Activated naive CD4-positive, alpha-beta T cell treated with anti-CD3 and anti-CD28 coated beads, Interleukin-2, amount 50 U/mL, for 72 hours (primary cell): ENCODE measurements around the gene NUDT16L1. TPM values are rescaled to one million over a fixed set of nuclear protein-coding genes. Genes with fewer than 3 reads are reported as not detected.
A peak's percentile ranks its signal among the peaks of the same experiment; 100 is the strongest.

Experiments
- ATAC-seq, 2 donors: fragments of 150-1000 bp; cut with Tn5 transposase; 2 replicates each; pipeline ENCODE4 v1.10.0; 2021; ENCODE audit warnings: mild to moderate bottlenecking in 2 of 2, moderate library complexity in 2 of 2
- DNase-seq, 2 donors: peaks; one replicate each; pipeline ENCODE4 v3.0.0; 2021 to 2022; ENCODE audit warnings: low spot score in 2 of 2
- H3K27ac Mint-ChIP-seq, 2 donors: one replicate each; pipeline ENCODE4 v1.8.0; 2022; ENCODE audit warnings: mild to moderate bottlenecking in 2 of 2, mixed read lengths in 2 of 2
- H3K36me3 Mint-ChIP-seq, 2 donors: one replicate each; pipeline ENCODE4 v1.8.0; 2022; ENCODE audit warnings: mixed read lengths in 2 of 2
- H3K9me3 Mint-ChIP-seq, 2 donors: one replicate each; pipeline ENCODE4 v1.8.0; 2022; ENCODE audit warnings: mixed read lengths in 2 of 2
- total RNA-seq, 2 donors: library from RNA; stranded (reverse); gene quantifications; one replicate each; pipeline ENCODE4 v1.2.3, GENCODE V29; 2022

Gene NUDT16L1
- total RNA-seq, 2 donors from 2014 or later: 20.7 to 42.8 TPM

DNA sequence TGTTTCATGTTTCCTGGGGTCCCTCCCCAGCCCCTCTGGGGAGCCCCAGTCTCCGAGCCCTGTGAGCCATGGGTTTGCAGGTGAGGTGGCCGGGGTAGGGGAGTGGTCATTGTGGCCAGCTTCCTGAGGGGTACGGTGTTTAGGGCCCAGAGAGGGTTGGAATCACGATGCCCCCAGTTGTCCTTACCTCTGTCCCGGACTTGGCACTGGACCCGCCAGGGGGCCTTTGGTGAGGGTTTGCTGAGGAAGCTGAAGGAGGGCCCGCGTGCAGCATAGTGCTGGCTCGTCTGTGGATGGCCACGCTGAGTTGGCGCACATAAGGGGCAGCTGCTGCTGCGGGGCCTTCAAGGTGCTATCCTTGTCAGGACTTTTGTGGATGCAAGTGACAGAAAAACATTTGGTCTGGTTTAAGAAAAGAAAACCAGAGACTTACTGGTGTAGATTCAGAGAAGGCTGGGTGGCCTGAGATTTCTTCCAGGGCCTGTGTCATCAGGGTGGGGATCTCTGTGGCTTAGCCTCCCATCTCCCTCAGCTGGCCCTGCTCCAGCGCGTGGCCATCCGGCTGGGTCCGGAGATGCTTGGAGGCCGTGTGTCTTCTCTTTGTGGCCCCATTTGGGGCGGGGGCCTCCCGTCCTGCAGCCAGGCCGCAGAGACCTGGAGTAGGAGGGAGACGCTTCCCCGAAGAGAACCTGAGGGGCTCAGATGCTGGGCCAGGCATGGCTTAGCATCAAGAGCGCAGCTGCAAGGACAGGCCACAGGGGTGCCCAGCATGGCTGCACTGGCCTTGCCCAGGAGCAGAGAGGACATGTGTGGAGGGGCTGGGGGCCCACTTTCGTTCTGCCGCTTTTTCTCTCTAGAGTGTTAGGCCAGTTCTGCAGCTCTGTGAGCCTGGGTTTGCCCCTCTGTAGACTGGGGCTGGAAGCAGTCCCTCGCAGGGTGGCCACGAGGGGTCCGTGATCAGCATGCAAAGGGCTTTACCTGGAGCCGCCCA is 33.7 kb upstream of the NUDT16L1 start:
- DNase-seq (no peak), ATAC-seq (peak in 1 of 2 donors; percentile 8)
- Mint-ChIP-seq H3K36me3 (peaks cover 5 to 9% of the 10 kb centered on the region in 2 donors), H3K27ac (peak overlapping the region; percentile 81 to 86), H3K9me3 (no peaks in the 10 kb centered on the region)

DNA sequence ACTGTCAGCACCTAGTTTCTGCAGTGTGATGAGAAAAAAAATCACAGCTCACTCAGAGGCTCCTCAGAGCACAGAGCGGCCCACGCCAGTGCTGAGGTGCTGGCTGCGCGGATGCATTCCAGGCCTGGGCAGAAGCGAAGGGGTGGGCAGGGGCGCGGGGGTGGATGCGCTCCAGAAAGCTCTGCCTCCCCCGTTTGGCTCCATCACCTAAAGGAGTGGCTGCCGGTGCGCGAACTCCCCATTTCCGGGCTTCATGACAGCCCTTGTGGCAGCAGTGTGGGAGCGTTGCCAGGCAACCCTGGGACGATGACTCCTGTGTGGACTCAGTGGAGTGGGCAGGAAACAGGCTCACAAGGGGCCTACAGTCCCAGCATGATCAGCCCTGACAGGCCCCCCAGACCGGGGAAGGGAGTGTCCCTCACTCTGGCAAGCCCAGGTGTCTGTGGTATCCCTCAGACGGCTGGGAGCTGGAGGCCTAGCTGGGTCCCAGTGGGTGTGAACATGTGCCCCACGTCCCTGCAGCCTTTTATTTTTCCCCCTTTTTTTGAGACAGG is 32.8 kb upstream of the NUDT16L1 start:
- DNase-seq (peak; percentile 77 to 83), ATAC-seq (peak; percentile 73 to 87)
- Mint-ChIP-seq H3K36me3 (peaks cover 5 to 9% of the 10 kb centered on the region in 2 donors), H3K9me3 (no peaks in the 10 kb centered on the region), H3K27ac (peak overlapping the region; percentile 86 to 92)

DNA sequence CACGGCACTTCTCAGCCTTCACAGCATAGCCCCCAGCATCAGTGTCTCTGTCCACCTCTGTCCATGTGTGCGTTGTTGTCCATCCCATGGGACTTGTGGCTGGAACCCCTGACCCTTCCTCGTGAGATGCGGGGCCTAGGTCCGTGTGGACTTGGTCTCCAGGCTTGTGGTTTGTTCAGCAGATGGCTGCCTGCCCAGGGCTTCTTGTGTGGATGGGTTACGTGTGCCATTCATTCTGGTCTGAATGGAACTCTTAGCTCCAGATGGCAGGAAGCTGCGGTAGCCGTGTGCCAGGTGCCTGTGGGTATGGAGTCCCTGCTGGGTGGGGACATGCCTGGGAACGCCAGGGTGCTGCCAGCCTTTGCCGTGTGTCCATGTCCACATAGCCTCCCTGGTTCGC is 31.7 kb upstream of the NUDT16L1 start:
- H3K9me3 Mint-ChIP-seq: no peaks in the 10 kb centered on the region
- H3K27ac Mint-ChIP-seq: peak overlapping the region in 1 of 2 donors; percentile 86
- ATAC-seq (no peak), DNase-seq (no peak)
- peaks cover 5 to 9% of the 10 kb centered on the region in 2 donors for H3K36me3 Mint-ChIP-seq

DNA sequence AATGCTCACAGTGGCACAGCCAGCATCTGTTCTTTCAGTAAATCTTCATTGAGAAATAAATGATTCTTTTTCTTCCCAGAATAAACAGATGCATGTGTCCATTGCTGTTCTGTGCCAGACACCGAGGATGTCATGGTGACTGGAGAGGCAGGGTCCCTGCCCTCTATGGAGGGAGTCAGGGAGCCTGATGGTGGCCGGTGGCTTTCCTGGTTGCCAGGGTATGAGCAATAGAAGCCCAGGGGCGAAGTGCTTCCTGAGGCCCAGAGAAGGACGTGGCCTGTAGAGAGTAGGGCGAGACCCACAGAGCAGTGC is 29.9 kb upstream of the NUDT16L1 start:
- peaks cover 5 to 9% of the 10 kb centered on the region in 2 donors for H3K36me3 Mint-ChIP-seq
- DNase-seq (no peak), ATAC-seq (no peak)
- H3K27ac Mint-ChIP-seq: peak overlapping the region; percentile 80 to 87
- no peaks in the 10 kb centered on the region for H3K9me3 Mint-ChIP-seq

DNA sequence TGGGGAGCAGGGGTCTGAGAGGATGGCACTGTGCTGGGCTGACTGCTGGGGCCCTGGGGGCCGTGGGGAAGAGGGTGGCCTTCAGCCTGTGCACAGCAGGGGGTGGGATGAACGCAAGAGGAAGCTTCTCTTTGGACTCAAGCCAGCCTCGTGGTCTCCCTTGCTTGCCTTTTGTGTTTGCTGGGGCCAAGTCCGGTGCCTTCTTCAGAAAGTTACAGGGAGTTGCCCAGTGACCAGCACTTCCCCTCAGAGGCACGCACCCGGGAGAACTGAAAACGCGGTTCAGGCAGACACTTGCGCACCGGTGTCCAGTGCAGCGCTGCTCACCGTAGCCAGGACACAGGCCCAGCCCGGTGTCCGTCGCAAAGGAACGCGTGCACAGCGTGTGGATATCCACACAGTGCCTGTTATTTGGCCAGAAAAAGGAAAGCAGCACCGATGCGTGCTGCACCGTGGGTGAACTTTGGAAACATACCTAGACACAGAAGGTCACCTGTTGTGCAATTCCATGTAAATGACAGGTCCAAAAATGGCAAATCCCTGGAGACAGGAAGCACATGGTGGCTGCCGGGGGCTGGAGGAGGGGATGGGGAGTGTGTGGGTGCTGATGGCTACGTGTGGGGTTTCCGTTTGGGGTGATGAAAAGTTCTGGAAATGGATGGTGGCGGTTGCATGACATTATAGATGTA is 29.4 kb upstream of the NUDT16L1 start:
- no peaks in the 10 kb centered on the region for H3K9me3 Mint-ChIP-seq
- H3K27ac Mint-ChIP-seq: peak overlapping the region; percentile 80 to 87
- H3K36me3 Mint-ChIP-seq: peaks cover 5 to 9% of the 10 kb centered on the region in 2 donors
- ATAC-seq: peak in 1 of 2 donors; percentile 2
- no peak for DNase-seq

DNA sequence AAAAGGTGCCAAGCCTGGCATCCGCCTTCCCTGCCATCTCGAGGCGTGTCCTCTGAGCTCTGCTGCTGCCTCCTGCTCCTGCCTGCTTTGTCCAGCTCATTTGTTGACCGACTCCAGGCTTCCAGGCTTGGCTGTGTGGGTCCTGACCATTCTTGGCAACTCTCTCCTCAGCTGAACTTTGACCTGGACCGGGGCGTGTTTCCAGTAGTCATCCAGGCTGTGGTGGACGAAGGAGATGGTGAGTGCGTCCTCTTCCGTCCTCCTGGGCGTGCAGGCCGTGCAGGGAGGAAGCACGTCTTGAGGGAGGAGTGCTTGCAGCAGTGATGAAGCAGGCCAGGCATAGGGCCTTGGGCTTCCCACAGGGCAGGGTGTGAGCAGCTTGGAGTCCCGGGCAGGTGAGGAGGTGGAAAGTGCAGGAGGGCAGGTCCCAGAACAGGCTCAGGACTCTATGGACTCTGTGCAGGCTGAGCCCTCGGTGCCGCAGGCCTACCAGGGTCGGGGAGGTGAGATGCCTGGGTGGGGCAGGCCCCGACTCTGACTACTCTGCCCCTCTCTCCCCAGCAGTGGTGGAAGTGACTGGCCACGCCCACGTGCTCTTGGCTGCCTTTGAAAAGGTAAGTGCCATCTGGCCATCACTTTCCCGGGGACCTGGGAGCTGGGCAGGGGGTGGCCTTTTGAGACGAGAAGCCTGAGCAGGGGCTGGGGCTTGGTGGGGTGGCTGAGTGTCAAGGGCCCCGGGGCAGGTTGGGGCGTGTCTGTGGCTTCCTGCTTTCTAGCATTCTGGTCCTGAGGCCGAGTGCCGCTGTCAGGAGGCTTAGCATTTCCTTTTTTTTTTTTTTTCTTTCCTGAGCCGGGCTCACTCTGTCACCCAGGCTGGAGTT is 28.6 kb upstream of the NUDT16L1 start:
- Mint-ChIP-seq H3K27ac (peak overlapping the region; percentile 82 to 87), H3K36me3 (peaks cover 5 to 9% of the 10 kb centered on the region in 2 donors), H3K9me3 (no peaks in the 10 kb centered on the region)
- ATAC-seq (peak; percentile 56 to 75), DNase-seq (peak; percentile 49 to 86)

DNA sequence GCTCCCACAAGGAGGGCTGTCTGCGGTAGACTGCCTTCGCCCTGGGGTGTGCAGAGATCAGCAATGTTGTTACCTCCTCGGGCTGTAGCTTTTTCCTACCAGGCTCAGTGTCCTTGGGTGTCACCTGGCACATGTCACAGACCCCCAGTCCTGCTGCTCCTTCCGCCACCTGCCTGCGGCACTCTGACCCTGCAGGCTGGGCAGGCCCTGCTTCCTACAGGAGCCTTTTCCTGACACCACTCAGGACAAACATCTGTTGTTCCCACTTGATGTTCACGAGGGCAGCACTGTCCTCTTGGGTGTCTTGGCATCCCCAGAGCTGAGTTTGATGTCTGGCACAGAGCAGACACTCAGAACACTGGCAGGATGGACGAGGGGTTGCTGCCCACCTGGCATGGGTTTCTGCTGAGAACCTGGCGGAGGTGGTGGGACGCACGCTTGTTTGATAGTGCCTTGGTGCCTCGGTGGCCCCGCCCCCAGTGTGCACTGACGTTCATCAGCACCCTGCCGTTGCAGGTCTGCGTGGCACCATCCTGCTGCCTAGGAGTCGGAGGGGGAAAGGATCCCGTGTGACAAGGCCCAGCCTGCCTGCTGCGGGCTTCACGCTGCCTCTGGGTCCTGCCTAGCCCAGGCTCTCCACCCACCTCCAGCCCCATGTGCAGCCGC is 26.7 kb upstream of the NUDT16L1 start:
- no peak for DNase-seq
- peaks cover 5 to 9% of the 10 kb centered on the region in 2 donors for H3K36me3 Mint-ChIP-seq
- H3K9me3 Mint-ChIP-seq: no peaks in the 10 kb centered on the region
- no peak overlapping the region for H3K27ac Mint-ChIP-seq
- no peak for ATAC-seq

DNA sequence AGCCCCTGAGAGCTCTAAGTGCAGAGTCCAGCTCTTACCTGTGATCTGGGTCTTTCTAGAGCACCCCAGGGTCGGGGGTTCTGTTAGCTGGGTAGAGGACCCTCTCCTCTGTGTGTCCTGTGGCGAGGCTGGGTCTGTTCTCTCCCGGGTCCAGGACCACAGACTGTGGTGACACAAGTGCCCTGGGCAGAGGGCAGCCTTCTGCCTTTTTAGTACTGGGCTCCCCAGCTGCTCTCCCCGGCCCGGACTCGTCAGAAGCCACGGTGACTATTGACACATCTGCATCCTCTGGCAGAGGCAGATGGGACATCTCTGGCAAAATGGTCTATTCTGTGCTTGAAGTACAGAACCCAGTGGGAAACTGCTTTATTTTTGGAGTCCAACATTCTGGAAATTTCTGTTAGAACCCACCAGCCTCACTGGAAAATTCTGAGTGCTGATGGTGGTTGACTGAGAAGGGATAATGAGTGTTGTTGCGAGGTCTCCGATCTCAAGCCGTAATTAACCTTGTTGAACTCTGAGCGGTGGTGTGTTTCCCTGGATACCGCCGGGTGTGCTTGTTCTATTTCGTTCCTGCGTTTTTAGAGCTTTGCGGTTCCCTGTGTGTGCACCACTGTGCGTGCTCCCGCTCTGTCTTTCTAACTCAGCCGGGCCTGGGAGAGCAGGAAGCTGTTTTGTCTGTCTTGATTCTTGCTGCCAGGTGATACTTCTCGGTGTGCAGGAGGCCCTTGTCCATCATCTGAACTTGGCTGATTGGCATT is 26.0 kb upstream of the NUDT16L1 start:
- DNase-seq (no peak), ATAC-seq (no peak)
- no peaks in the 10 kb centered on the region for H3K9me3 Mint-ChIP-seq
- H3K27ac Mint-ChIP-seq: no peak overlapping the region
- peaks cover 5 to 9% of the 10 kb centered on the region in 2 donors for H3K36me3 Mint-ChIP-seq

DNA sequence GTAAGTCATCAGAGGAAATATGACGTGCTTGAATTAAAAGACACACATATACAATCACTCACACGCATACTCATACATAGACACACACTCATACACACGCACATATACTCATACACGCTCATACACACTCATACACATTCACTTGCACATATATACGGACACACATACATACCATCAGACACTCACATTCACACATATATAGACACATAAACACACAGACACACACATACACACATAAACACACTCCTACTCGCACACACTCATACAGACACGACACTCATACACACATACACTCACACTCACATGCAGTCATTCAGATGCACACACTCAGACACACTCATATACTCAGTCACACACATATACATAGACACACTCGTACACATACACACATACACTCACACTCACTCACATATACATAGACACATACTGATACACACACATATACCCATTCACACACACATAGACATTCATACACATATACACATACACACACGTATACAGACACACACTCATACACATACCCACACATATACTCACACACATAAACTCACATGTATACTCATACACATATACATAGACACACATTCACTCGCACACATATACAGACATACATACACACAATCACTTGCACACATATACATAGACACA is 24.9 kb upstream of the NUDT16L1 start:
- no peaks in the 10 kb centered on the region for H3K9me3 Mint-ChIP-seq
- no peak for ATAC-seq

DNA sequence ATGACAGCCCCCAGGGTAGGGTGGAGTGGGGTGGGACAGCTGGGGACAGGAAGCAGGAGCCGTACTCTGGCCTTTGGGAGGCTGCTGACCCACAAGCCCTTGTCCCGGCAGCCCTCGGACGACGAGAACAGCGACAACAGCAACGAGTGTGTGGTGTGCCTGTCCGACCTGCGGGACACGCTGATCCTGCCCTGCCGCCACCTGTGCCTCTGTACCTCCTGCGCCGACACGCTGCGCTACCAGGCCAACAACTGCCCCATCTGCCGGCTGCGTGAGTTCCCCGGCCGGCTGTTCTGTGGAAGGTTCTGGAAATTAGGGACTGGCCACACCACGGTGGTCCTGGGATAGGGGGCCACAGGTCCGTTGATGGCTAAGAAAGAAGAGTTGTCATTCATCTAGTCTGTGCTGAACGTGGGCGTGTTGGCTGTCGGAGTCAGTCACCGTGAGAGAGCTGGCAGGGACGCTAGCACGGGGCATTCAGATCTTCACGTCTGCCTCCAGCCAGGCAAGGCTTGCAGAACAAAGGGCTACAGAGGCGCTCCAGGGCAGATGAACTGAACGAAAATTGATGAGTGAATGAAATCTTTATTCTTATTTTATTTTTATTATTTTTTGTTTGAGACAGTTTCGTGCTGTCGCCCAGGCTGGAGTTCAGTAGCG is 19.8 kb upstream of the NUDT16L1 start:
- no peak for DNase-seq
- no peak overlapping the region for H3K27ac Mint-ChIP-seq
- no peaks in the 10 kb centered on the region for H3K36me3 Mint-ChIP-seq
- no peak for ATAC-seq
- no peaks in the 10 kb centered on the region for H3K9me3 Mint-ChIP-seq

More for the DNA sequence above, 24.9 kb upstream of the NUDT16L1 start:
- no peak for DNase-seq
- no peak overlapping the region for H3K27ac Mint-ChIP-seq
- H3K36me3 Mint-ChIP-seq: peaks cover 3 to 7% of the 10 kb centered on the region in 2 donors

DNA sequence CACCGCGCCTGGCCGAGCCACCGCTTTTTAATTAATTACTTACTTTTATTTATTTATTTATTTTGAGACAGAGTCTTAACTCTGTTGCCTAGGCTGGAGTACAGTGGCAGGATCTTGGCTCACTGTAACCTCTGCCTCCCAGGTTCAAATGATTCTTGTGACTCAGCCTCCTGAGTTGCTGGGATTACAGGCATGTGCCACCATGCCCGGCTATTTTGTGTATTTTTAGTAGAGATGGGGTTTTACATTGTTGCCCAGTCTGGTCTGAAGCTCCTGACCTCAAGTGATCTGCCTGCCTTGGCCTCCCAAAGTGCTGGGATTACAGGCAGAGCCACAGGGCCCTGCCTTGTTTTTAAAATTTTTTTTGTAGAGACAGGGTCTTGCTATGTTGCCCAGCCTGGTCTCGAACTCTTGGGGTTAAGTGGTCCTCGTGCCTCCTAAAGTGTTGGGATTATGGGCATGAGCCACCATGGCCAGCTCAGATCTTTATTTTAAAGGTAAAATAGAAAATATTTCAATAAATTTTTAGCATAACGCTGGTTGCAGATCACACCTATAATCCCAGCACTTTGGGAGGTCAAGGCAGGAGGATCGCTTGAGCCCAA is 18.3 kb upstream of the NUDT16L1 start:
- Mint-ChIP-seq H3K9me3 (no peaks in the 10 kb centered on the region), H3K36me3 (no peaks in the 10 kb centered on the region)
- DNase-seq: no peak

DNA sequence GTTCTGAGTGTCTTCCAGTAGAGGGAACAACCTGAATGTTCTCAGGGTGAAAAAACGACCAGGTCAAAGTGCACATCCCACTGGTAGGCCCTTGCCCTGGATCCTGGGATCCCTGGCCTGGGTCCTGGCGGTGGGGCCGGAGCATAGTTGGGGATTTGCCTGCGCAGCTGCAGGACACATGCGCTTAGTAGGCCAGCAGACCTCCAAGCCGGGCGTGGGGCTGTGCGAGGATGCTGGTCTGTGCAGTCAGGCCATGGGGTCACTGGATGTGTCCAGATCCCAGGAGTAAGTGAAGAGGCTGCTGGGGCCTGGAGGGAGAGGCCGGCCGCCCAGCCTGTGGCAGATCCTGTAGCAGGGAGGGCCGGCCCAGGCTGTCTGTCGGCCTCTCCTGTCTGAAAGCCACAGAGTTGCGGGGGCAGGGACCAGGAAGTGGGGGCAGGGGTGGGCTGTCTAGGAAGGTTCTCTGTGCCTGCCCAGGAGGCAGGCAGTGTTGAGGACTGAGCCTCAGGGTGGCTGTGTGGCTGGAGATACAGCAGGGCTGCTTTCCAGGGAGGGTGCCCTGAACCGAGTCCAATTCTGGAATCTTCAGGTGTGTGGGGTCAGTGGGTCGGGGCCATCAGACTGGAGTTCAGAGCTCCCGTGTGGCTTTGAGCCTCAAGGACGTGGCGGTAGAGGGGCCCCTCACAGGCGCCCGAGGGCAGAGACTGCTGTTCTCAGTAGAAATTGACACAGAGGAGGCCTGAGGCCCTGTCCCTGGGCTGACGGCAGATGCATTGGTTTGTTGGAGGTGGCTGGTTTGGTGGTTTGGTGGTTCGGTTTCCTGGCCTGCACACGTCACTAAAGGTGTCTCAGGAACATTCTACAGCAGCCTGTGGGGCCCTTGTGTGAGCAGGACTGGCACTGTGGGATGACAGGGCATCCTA is 17.2 kb upstream of the NUDT16L1 start:
- H3K9me3 Mint-ChIP-seq: no peaks in the 10 kb centered on the region
- H3K36me3 Mint-ChIP-seq: no peaks in the 10 kb centered on the region
- H3K27ac Mint-ChIP-seq: peak overlapping the region; percentile 94 to 98
- ATAC-seq (peak; percentile 84 to 93), DNase-seq (peak; percentile 52 to 86)

More for the DNA sequence above, 18.3 kb upstream of the NUDT16L1 start:
- peak overlapping the region; percentile 94 to 98 for H3K27ac Mint-ChIP-seq
- no peak for ATAC-seq

DNA sequence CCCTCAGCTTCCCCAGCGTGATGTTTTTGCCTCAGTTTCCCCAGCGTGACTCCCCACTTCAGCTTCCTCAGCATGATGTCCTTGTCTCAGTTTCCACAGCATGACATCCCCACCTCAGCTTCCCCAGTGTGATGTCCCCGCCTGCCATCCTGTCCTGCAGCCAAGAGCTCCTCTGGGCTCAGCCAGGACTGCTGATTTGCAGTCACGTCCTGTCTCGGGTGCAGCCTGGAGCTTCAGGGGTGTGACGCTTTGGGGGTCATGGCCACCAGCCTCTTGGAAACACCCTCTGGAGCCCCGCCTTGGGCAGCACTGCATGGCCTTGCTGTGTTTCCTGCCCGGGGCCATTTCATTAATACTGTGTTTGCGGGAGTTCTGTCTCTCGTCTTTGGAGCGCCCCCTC is 16.5 kb upstream of the NUDT16L1 start:
- Mint-ChIP-seq H3K27ac (peak overlapping the region; percentile 94 to 98), H3K36me3 (no peaks in the 10 kb centered on the region), H3K9me3 (no peaks in the 10 kb centered on the region)
- DNase-seq (no peak), ATAC-seq (peak; percentile 13 to 33)
